Esophagus squamous epithelium (tissue), 4 donors: ENCODE measurements around the gene HRCT1.

Source experiments
- POLR2A ChIP-seq, 4 donors: fragments of 450-650 bp; IDR thresholded peaks; one replicate each; pipeline ENCODE4 v1.6.1; 2017; ENCODE audit warnings: antibody characterized with exemption in 4 of 4, mild to moderate bottlenecking in 4 of 4, moderate library complexity in 3 of 4
- TF ChIP-seq, protein P1 (sequence below), 6 experiments: fragments of 450-650 bp in 4 of 6; fragments of 200-600 bp in 2 of 6; sonication (generic) in 2 of 6; IDR thresholded peaks; one replicate each; pipeline ENCODE4 v1.5.1; 2016 to 2019; ENCODE audit warnings: antibody characterized with exemption in 6 of 6, mild to moderate bottlenecking in 4 of 6, moderate library complexity in 4 of 6

DNA sequence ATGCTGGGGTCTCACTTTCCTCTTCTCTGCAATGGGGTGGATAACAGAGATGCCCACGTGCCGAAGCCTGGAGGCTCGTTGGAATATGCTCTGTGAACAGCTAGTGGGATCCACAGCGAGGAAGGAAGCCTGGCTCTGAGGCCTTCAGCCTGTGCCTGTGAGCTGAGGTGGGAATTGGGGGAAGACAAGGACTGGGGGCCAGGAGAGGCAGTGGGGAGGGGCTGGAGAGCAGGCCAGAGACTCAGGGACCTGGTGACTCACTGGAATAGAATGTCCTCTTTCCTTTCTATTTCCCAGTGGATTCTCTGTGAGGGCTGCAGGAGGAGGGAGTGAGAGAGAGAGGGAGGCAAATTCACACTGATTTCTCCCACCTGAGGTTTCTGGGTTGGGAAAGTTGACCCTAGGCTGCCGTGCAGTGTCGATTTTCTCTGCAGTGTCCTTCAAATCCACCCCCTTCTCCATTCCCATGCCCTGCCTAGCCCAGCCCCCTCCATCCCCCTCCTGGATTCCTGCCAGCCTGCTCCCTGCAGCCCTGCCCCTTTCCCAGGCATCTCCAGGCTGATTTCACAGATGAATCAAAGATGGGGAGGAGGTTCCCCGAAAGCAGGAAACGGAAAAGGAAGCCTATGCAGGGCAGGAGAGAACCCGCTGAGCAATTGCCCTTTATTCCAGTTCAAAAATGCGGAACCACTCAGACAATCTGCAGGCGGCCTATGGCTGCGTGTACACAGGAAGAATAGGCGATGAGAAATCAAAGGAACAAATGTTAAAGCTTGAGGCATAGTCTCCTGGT, 1.9 kb downstream of the HRCT1 start:
- TF ChIP-seq, protein P1, sequence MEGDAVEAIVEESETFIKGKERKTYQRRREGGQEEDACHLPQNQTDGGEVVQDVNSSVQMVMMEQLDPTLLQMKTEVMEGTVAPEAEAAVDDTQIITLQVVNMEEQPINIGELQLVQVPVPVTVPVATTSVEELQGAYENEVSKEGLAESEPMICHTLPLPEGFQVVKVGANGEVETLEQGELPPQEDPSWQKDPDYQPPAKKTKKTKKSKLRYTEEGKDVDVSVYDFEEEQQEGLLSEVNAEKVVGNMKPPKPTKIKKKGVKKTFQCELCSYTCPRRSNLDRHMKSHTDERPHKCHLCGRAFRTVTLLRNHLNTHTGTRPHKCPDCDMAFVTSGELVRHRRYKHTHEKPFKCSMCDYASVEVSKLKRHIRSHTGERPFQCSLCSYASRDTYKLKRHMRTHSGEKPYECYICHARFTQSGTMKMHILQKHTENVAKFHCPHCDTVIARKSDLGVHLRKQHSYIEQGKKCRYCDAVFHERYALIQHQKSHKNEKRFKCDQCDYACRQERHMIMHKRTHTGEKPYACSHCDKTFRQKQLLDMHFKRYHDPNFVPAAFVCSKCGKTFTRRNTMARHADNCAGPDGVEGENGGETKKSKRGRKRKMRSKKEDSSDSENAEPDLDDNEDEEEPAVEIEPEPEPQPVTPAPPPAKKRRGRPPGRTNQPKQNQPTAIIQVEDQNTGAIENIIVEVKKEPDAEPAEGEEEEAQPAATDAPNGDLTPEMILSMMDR (IDR thresholded peaks at IDR 0.05), result no peak
- TF ChIP-seq POLR2A (IDR thresholded peaks at IDR 0.05), result no peak
